Measurements from ENCODE around the gene NAGS.

The NAGS gene

DNA sequence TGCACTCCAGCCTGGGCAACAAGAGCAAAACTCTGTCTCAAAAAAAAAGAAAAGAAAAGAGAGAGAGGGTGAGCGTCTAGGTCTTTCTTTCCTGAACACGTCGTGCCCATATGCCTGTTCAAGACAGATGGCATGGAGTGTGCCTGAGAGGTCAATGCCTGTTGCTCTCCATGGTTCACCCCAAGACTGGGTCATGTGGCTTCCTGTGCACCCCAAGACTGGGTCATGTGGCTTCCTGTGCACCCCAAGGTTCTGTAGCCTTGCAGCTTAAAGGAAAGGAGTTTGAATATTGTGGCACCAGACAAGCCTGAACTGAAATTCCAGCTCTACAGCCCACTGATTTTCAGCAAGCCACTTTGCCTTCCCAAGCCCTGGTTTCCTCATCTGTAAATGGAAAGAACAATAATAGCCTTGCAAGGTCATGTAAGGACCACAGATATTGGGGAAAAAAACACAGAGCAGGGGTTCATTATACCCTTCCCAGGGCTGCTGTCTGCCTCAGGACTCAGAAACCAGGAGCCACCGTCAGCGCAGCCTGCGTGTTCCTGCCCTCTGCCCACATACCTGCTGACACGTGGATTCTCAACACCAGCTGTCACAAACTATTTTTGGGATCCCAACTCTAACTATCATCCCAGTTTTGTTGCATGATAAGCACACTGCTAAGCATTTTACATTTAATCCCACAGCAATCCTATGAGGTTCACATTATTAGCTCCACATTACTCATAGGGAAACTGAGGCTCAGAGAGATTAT lies 18.0 kb upstream of the NAGS start:
- TF ChIP-seq, protein P1, sequence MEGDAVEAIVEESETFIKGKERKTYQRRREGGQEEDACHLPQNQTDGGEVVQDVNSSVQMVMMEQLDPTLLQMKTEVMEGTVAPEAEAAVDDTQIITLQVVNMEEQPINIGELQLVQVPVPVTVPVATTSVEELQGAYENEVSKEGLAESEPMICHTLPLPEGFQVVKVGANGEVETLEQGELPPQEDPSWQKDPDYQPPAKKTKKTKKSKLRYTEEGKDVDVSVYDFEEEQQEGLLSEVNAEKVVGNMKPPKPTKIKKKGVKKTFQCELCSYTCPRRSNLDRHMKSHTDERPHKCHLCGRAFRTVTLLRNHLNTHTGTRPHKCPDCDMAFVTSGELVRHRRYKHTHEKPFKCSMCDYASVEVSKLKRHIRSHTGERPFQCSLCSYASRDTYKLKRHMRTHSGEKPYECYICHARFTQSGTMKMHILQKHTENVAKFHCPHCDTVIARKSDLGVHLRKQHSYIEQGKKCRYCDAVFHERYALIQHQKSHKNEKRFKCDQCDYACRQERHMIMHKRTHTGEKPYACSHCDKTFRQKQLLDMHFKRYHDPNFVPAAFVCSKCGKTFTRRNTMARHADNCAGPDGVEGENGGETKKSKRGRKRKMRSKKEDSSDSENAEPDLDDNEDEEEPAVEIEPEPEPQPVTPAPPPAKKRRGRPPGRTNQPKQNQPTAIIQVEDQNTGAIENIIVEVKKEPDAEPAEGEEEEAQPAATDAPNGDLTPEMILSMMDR (IDR thresholded peaks at IDR 0.05; ENCODE audit: low read depth, low read length): no peak
- TF ChIP-seq EZH2phosphoT487 (IDR thresholded peaks at IDR 0.05; ENCODE audit: low read depth): no peak
- H3K4me2 ChIP-seq (ENCODE audit: low read length): no peak overlapping the region
- H3K36me3 ChIP-seq (replicated peaks; ENCODE audit: low read depth, low read length): no peaks in the 10 kb centered on the region
- H3K79me2 ChIP-seq (ENCODE audit: low read length): no peaks in the 10 kb centered on the region
- H3K9me3 ChIP-seq (ENCODE audit: insufficient read depth, low read length): no peaks in the 10 kb centered on the region
- 0 out of 2 replicates have a peak, but pooled peaks cover 3% of the 10 kb centered on the region for H3K27me3 ChIP-seq (ENCODE audit: low read depth, low read length)
- no peaks in the 10 kb centered on the region for H3K4me1 ChIP-seq (ENCODE audit: low read length)
- H3K27ac ChIP-seq (ENCODE audit: low read length): no peak overlapping the region
- no peak overlapping the region for H3K4me3 ChIP-seq (ENCODE audit: low read length)
- H3K9ac ChIP-seq (ENCODE audit: low read length): no peak overlapping the region
- H2AFZ ChIP-seq (ENCODE audit: low read depth, low read length): no peak overlapping the region
- no peaks in the 10 kb centered on the region for H4K20me1 ChIP-seq (ENCODE audit: insufficient read depth, low read length)

DNA sequence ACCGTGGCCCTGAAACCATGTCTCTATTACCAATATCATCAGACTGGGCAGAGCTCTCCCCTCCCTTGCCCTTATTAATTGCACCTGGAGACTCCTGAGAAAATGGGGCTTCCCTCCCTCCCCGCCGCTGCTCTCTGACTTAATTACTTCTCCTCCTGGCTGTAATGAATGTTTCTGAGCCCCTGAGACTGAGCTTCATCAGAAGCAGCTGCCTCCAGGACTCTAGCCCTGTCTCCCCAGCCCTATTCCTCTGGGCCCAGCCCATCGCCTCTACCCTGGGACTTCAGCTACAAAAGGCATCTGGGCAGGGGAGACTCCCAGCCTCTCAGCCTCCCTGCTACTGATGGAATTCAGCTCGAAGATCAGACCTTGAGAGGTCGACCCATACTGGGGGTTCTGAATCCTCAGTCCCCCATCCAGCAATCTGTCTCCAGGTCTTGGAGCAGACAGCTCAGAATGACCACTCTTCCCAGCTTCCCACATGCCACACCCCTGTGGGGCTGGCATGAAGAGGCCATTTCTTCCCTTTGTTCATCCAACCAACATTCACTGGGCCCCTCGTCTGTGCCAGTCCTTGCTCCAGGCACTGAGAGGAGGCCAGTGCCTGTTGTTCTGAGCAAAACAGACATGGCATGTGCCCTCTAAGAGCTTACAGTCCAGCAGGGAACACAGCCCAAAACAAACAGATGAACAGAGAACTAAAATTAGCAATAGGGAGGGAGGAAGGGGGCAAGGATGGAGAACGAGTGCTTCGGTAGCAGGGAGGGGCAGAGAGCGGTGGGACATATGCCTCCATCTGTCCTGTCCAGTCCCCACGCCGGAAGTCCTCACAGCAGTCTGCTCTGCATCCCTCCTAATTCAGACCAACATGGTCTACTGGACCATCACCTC lies 17.0 kb upstream of the NAGS start:
- no peaks in the 10 kb centered on the region for H3K36me3 ChIP-seq (replicated peaks; ENCODE audit: low read depth, low read length)
- TF ChIP-seq, protein P1 (IDR thresholded peaks at IDR 0.05; ENCODE audit: low read depth, low read length): no peak
- no peak for TF ChIP-seq EZH2phosphoT487 (IDR thresholded peaks at IDR 0.05; ENCODE audit: low read depth)
- H3K4me2 ChIP-seq (ENCODE audit: low read length): no peak overlapping the region
- H3K9ac ChIP-seq (ENCODE audit: low read length): no peak overlapping the region
- H3K27me3 ChIP-seq (ENCODE audit: low read depth, low read length): 0 out of 2 replicates have a peak, but pooled peaks cover 3% of the 10 kb centered on the region
- no peaks in the 10 kb centered on the region for H3K79me2 ChIP-seq (ENCODE audit: low read length)
- no peak overlapping the region for H3K27ac ChIP-seq (ENCODE audit: low read length)
- no peak overlapping the region for H3K4me3 ChIP-seq (ENCODE audit: low read length)
- no peaks in the 10 kb centered on the region for H3K4me1 ChIP-seq (ENCODE audit: low read length)
- H4K20me1 ChIP-seq (ENCODE audit: insufficient read depth, low read length): no peaks in the 10 kb centered on the region
- H2AFZ ChIP-seq (ENCODE audit: low read depth, low read length): no peak overlapping the region
- H3K9me3 ChIP-seq (ENCODE audit: insufficient read depth, low read length): no peaks in the 10 kb centered on the region

DNA sequence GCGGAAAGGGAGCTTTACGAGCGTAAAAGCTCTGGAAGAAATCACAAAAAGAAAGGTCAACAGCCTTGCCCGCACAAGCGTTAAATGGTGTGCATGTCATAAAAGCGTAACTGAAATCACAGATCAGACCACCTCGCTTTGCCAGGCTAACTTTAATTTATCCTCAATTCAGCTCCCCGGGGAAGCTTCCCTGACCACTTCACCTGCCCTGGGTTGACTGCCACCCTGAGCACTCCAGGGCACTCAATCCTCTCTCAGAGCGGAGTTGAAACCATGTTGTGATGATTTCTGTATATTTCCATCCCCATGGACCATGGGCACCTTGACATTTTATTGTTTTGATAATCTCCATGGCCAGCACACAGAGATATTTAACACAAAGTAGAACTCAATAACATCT lies 16.1 kb upstream of the NAGS start:
- Histone ChIP-seq H3K9ac (ENCODE audit: low read length) (no peak overlapping the region), H2AFZ (ENCODE audit: low read depth, low read length) (no peak overlapping the region), H3K27ac (ENCODE audit: low read length) (no peak overlapping the region), H4K20me1 (ENCODE audit: insufficient read depth, low read length) (no peaks in the 10 kb centered on the region), H3K4me1 (ENCODE audit: low read length) (no peaks in the 10 kb centered on the region), H3K79me2 (ENCODE audit: low read length) (no peaks in the 10 kb centered on the region), H3K4me3 (ENCODE audit: low read length) (no peak overlapping the region), H3K9me3 (ENCODE audit: insufficient read depth, low read length) (no peaks in the 10 kb centered on the region), H3K27me3 (ENCODE audit: low read depth, low read length) (0 out of 2 replicates have a peak, but pooled peaks cover 3% of the 10 kb centered on the region), H3K36me3 (replicated peaks; ENCODE audit: low read depth, low read length) (no peaks in the 10 kb centered on the region), H3K4me2 (ENCODE audit: low read length) (no peak overlapping the region)
- TF ChIP-seq, protein P1 (IDR thresholded peaks at IDR 0.05; ENCODE audit: low read depth, low read length): no peak
- no peak for TF ChIP-seq EZH2phosphoT487 (IDR thresholded peaks at IDR 0.05; ENCODE audit: low read depth)

DNA sequence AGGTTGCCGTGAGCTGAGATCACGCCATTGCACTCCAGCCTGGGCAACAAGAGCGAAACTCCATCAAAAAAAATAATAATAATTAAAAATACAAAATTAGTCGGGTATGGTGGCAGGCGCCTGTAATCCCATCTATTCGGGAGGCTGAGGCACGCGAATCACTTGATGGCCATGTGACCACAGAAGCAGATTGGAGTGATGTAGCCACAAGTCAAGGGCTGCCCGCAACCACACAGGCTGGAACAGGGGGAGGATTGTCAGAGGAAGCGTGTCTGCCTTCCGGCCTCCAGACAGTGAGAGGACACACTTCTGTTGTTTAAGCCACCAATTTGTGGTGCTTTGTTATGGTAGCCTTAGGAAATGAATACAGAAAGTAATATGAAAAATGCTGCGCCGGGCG lies 11.8 kb upstream of the NAGS start:
- no peak overlapping the region for H3K4me2 ChIP-seq (ENCODE audit: low read length)
- no peak for TF ChIP-seq EZH2phosphoT487 (IDR thresholded peaks at IDR 0.05; ENCODE audit: low read depth)

More for the DNA sequence above, 11.8 kb upstream of the NAGS start:
- no peaks in the 10 kb centered on the region for H3K79me2 ChIP-seq (ENCODE audit: low read length)
- H3K36me3 ChIP-seq (replicated peaks; ENCODE audit: low read depth, low read length): no peaks in the 10 kb centered on the region
- H3K27ac ChIP-seq (ENCODE audit: low read length): no peak overlapping the region
- no peak overlapping the region for H2AFZ ChIP-seq (ENCODE audit: low read depth, low read length)
- no peaks in the 10 kb centered on the region for H3K9me3 ChIP-seq (ENCODE audit: insufficient read depth, low read length)
- H3K27me3 ChIP-seq (ENCODE audit: low read depth, low read length): no peaks in the 10 kb centered on the region
- no peak overlapping the region for H3K9ac ChIP-seq (ENCODE audit: low read length)
- no peak overlapping the region for H3K4me3 ChIP-seq (ENCODE audit: low read length)
- H4K20me1 ChIP-seq (ENCODE audit: insufficient read depth, low read length): no peaks in the 10 kb centered on the region
- peaks cover 4% of the 10 kb centered on the region; the same call in 1 of the 2 replicates for H3K4me1 ChIP-seq (ENCODE audit: low read length)

All from OCI-LY3 (cell line).